ENCODE results near the gene MSANTD1.
"Not testable (repeated sequence)": the region's sequence is repeated elsewhere in the genome, so short reads cannot be mapped to it uniquely, and the experiment has no call there.

The MSANTD1 gene

DNA sequence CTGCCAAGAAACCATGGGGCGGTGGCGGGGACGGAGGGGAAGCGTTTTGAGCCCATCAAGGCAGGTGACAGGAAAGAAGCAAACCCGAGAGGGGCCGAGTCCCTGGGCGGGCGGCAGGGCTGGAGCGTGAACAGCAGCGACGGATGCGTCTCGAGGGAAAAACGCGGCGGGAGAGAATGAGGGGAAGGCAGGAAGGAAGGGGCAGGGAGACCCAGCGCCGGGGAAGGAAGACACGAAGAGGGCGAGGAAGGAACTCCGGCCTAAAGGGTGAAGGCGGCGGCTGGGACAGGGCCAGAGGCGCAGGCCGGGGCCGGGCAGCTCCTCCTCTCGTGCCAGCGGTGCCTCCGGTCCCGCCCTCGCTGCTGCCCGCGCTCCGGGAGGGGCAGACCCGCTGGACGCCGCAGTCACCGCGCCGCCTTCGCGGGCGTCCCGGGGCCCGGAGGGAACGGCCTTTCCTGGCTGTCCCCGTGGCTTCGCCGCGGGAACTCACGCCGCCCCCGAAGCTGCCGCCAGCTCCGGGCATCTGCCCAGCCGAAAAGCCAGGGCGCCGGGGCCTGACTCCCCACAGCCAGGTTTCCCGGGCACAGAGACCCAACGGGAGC, 43.1 kb downstream of the MSANTD1 start:
- no peak for DNase-seq

DNA sequence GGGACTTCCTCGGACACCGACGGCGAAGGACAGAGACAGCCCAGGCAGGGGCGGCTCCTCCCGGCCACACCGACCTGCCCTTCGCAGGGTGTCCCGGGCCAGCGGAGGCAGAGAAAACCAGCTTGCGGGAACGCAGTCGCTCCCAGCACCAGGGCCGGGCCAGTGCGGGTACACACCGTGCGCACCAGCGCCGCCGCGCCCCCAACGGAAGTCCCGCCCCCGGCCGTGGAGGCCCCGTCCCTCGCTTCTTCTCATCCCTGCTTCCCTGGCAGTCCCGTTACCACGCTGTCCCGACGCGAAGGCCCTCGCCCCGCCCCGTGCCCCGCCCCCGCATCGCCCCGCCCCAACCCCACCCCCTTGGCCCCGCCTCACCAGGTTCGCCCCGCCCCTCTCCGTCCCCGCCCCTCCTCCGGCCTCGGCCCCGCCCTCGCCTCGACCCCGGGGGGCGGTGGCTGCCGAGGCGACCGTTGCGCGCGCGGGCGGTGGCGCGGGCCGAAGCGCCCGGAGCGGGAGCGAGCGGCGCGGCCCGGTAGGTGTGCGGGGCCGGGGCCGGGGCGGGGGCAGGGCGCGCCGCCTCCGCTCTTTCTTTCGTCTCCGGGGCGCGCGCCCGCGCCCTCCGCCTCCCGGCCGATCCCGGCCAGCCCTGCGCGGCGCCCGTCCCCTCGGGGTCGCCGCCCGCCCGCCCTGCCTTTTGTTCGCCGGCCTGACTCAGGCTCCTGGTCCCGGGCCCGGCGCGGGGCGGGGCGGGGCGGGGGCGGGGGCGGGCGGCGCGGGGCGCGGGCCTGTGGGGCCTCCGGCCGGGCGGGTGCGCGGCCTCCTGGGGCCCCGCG, 43.8 kb downstream of the MSANTD1 start, which contains the start of gene RGS12:
Gene RGS12, plus strand, starts transcription at position 451 of the 830 bp plus-strand sequence. CDS start 23,150 bp downstream, outside the sequence.
- DNase-seq: peak; percentile 90

DNA sequence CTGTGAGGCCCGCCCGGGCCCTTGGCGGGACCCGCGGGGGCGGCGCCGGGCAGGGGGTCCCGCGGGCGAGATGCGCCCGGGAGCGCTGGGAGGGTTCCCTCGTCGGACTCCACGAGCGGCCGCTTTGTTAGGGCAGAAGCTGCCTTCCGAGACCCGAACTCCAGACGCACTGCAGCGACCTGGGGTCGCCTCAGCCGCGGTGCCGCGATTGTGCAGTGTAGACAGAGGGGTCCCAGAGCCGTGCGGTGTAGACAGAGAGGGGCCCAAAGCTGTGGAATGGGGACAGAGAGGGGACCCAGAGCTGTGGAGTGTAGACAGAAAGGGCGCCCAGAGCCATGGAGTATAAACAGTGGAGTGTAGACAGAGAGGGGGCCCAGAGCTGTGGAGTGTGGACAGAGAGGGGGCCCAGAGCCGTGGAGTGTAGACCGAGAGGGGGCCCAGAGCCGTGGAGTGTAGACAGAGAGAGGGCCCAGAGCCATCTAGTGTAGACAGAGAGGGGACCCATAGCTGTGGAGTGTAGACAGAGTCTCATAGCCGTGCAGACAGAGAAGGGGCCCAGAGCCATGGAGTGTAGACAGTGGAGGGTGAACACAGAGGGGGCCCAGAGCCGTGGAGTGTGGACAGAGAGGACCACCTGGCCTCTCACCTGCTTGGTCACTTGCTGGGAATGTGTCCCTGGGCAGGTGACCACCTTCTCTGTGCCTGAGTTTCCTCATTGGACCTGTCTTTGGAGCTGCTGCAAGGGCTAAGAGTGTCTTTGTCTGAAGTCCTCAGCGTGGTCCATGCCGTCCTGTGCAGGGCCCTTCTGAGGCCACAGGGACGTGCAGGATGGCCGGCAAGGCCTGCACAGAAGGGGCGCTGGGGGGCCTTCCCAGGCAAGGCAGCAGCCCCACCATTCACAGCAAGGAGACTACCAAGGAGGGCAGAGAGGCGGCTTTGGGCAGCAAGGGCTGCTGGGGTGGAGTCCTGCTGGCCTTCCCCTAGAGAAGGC, 44.7 kb downstream of the MSANTD1 start:
- no peak for DNase-seq

DNA sequence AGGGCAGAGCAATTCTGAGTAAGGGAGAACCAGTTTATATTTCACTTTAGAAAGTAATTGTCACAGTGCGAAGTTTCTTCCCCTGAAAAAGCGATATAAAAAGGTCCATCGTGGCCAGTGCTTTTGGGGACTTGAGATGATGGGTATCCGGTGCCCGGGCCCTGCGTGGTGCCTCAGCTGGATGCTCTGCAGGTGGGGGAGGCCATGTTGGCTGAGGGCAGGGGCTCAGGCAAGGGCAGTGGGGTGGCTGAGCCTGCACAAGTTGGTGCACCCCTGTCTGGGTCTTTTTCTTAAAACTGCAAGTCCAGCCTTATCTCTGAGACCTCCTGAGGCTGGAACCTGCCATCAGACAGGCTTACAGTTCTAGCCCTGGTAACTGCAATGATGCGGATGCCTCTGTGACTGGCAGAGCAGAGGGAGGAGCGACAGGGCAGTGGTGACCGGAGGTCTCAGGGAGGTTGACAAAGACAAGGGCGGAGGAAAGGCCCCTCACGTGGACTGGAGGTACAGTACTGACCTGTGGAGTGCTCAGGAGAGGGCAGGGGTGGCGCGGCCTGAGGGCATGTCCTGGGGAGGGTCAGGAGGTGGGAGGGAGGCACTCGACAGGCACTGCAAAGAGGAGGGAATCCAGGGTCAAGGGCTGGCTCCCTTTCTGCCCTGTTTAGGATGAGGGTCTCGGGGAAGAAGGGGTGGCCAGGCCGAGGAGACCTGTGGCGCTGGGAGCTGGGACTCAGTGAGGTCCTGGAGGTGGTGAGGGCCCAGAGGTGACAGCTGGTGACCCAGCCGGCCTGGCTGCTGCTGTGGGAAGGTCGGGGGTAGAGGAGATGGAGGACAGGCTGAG, 45.7 kb downstream of the MSANTD1 start:
- no peak for DNase-seq

DNA sequence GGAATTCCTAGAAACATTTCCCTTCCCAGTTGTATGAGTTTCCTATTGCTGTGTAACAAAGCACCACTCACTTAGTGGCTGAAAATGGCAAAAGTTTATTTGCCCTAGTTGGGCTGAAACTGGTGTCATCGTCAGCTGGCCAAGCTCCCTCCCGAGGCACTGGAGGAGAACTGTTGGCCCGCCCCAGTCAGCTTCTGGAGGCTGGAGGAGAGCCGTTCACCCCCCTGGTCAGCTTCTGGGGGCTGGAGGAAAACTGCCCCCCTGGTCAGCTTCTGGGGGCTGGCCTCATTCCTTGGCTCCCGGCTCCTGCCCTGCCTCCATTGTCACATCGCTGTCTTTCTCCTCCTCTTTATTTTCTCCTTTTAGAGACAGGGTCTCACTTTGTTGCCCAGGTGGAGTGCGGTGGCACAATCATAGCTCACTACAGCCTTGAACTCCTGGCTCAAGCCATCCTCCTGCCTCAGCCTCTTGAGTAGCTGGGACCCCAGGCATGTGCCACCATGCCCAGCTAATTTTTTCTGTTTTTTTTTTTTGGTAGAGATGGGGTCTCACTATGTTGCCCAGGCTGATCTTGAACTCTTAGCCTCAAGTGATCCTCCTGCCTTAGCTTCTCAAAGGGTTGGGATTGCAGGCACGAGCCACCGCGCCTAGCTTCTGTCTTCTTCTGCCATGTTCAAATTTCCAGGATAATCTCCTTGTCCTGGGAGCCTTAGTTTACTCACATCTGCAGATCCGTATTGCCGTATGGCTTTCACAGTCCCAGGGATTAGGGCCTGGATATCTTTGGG, 47.1 kb downstream of the MSANTD1 start:
- no peak for DNase-seq

DNA sequence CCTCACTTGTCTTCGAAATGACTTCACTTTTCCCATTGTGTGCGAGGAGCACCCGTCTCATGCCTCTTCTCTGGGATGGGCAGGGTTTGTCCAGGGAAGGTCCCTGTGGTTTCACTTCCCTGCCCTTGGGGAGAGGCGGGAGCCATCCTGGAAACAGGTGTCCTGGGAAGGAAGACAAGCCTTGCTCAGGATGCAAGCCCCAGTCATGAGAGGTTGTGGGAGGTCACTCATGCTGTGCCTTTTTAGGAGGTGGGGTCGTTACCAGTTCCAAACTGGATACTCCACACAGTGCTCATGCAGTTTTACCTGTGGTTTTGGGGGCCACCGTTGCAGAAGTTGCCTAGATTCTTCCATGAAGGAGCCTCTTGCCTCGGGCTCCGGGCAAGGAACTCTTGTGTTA, 47.7 kb downstream of the MSANTD1 start:
- no peak for DNase-seq

DNA sequence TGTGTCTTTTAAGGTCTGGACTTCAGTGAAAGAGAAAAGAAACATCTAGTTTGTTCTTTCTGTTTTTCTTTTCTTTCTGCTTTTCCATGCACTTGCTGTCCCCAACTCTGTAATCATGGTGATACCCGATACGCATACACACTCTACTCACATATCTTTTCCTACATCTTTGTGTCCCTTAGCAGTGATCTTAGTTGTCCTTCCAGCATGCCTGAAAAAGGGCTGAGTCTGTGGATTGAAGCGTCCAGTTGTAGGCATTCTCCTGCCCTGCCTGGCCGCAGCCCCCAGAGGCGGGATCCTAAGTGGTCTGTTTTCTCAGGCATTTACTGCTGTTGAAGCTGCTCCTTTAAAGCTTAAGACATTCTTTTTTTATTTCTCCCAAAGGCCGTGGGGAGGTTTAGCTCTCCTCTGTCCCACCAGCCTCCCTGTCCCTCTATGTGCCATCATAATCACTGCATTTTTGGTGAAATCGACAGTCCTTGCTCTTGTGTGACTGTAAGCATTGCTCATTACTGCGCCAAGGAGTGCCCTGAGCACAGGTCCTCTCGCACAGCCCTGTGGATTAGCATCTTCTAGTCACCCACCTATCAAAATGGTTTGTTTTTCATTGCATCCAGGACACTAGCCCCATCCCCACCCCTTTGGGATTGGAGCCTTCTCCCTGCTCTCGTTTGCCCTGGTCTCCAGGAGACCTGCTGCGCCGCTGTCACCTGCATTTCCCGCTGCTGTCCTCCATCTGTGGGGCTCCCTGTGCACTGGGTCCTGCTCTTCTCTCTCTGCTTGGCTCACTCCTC, 48.3 kb downstream of the MSANTD1 start:
- DNase-seq: no peak

DNA sequence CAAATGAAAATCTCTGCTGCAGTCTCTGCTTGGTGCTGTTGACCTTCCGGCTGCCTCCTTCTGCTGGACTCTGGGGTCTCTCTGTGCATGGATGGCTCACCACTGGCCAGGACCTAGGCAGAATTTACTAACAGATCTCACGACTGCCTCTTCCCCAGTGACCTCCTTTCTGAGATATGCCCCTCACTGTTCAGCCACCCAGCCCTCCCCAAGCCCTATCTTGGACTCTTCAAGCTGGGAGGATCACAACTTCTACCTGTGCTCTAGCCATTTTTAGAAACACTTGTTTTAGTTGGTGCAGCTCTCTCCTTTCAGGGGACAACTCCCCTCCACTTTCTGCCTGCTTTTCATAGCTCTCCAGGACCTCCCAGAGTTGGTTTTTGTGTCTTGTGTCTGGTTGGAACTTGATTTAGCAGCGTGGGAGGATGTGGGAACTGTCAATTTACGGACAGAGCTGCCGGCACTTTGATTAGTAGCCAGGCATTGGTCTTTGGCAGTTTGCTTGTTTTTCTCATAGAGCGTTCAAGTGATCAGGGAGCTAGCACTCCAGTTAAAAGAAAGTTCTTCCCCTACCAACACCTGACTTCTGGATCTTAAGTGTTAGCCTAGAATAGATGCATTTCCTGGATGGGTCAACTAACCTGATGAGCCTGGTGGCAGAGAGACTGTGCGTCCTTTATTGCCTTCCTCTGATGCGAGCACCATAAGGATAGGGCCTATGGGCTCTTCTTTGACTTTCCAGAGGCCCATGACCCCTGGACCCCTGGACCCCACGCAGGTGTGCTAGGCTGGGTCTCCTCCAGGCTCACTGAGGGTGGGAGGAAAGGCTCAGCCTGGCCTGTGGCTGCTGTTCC, 50.4 kb downstream of the MSANTD1 start:
- DNase-seq: no peak

DNA sequence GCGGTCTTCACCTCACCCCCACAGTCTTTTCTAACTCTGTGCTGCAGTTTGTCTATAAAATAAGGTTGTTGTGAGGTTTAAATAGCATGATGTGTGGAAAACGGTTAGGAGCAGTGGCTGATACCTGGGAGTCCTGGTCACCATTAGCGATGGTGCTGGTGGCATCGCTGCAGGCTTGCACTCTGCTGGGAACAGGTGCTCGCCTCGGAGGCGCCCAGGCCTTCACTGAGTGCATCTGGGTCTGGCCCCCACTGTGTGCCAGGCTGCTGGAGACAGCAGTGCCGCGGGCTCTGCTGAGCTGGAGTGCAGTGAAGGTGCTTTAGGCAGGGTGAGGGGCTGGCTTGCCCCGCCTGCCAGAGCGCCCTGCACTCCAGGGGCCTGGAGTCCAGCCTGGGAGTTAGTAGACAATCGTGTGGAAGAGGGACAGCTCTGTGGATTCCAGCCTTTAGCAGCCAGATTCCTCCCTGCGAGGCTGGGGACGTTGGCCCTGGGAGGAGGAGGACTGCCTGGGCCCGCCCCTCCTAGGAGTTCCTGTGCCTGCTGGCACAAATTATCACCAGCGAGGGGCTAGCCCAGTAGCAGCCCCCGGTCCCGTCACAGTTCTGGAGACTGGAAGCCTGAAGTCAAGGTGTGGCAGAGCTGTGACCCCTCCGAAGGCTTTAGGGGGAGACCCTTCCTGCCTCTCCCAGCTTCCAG, 51.2 kb downstream of the MSANTD1 start:
- DNase-seq: no peak

DNA sequence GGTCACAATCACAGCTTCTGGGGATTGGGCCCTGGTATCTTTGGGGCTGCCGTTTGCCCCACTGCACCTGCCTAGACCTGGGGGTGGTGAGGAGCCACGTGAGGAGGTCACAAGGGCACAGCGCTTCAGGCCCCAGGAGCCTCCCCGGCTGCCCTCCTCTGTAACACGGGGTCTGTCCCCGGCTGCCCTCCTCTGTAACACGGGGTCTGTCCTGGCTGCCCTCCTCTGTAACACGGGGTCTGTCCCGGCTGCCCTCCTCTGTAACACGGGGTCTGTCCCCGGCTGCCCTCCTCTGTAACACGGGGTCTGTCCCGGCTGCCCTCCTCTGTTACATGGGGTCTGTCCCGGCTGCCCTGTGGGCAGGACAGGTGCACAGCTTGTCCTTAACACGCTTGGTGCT, 51.9 kb downstream of the MSANTD1 start:
- DNase-seq: not testable (repeated sequence)

DNA sequence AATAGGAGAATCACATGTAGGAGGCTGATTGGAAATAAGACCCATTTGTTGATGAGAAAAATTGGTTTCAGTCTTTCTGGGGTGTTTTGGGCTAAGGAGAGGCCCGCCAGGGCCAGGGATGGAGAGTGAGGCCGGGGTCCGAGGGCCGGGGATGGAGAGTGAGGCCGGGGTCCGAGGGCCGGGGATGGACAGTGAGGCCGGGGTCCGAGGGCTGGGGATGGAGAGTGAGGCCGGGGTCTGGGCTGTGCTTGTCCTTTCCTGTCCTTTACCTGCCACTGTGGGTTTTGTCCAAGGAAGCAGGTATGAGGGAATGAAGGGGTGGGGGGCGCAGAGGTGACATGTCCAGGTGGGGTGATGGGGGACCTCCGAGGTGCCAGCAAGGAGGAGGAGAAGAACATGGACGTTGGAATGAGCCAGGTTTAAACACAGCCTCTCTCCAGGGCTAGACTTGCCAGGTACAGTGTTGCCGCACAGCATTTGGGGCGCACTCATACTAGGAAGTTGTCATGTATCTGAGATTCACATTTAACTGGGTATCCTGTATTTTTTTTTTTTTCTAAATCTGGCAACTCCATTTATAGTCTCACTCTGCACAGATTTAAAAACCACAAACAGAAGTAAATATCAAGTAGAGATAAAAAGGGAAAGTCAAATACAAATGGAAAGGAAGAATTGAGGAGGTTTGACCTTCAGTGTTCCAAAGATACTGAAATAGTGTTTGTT, 52.7 kb downstream of the MSANTD1 start:
- no peak for DNase-seq

DNA sequence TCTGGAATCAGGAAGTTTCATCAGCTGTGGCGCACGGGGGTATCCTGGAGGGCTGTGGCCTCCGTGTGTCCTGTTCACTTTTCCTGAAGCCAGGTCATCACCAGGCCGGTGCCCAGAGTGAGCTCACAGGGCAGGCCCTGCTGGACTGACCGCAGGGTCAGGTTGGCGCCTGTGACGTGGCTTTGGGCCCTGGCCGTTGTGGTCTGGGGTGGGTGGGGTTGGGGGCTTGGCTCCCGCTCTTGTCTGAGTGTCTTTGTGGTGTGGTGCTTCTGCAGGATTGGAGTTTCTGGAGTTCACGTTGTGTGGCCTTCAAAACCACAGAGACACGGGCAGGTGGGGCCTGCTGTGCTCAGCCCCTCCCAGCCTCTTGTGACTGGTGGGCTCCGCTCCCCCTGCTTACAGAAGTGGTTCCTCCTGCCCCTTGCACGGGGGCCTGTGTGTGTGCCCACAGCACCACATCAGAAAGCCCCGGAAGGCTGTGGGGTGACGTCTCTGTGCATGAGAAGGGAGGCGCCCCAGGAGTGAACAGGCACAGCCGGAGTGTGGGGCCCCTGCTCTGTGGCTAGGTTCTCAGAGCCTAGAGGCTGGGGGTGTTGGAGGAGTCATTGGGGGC, 53.3 kb downstream of the MSANTD1 start:
- peak; percentile 7 for DNase-seq

DNA sequence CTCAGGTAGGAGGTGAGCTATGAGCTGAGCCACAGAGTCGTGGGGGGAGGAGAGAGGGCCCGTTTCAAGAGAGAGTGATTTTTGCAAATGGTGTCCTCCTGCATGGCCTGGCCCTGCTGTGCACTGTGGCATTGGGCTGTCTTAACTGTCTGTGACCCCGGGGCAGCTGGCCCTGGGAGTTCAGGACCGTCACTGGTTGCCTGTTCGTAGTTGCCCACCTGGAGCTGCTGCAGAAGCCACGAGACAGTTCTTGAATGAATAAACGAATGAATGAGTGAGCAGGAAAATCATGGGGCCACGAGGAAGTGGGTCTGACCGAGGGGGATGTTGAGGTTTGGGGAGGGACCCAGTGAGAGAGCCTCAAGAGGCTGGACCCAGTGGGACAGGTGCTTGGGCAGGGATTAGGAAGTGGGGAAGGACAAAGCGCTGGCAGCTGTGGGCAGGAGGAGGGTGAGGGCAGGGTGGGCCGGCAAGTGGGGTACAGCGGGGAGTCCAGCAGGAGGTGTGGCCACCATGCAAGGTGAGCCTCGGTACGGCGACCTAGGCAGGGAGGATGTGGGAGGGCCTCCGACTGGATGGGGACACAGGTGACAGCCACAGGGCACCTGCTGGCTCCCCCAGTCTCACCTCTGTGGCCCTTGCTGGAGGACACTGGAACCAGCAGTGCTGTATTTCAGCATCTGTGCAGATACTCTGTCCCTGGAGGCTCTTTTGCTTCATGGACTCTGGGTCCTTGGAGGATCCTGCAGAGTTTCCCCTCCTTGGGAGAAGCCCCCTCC, 54.0 kb downstream of the MSANTD1 start:
- DNase-seq: no peak

DNA sequence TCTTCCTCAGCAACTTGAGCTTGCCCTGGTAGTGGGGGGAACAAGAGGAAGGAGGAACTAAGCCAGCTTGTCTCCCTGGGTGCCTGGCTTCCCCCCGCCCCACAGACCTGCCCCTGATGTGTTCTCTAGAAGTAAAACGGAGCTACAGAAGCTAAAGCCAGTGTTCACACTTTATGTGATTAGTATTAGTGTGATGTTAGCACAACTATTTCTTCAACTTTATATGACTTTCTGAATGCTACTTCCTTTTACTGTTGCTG, 54.5 kb downstream of the MSANTD1 start:
- DNase-seq: no peak

DNA sequence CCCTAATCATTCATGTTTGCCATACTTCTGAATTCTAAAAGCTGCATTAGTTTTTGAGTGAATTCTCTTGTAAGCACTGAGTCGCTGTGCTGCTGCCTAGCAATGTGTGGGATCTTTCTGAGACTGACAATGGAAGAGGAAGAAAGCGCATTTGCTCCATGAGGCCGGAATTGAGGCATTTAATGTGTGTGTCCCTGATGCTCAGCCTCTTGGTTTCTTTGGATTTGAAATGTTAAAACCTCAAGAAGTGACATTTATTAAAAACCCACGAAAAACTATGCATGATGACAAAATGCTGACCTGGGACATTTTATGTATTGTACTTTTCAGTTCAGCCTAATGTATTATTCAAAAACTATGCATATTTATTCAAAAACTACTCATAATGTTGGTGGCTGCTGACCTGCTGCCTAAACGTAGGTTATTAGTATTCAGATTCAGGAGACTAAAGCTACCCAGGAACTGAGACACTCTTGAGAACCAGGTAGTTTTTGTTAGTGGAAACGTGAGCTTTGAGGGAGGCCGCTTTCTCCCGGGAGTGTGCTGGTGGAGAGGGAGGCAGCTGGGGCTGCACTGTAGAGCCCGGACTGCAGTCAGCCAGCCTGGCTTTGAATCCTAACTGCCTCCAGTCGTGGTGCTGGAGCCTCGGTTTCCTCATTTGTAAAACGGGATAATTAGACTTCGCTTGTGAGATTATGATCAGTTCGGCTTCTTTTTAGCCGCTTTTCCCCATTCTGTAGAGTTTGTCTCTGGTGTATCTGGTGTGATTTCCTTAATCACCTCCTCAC, 55.2 kb downstream of the MSANTD1 start:
- peak; percentile 4 for DNase-seq

DNA sequence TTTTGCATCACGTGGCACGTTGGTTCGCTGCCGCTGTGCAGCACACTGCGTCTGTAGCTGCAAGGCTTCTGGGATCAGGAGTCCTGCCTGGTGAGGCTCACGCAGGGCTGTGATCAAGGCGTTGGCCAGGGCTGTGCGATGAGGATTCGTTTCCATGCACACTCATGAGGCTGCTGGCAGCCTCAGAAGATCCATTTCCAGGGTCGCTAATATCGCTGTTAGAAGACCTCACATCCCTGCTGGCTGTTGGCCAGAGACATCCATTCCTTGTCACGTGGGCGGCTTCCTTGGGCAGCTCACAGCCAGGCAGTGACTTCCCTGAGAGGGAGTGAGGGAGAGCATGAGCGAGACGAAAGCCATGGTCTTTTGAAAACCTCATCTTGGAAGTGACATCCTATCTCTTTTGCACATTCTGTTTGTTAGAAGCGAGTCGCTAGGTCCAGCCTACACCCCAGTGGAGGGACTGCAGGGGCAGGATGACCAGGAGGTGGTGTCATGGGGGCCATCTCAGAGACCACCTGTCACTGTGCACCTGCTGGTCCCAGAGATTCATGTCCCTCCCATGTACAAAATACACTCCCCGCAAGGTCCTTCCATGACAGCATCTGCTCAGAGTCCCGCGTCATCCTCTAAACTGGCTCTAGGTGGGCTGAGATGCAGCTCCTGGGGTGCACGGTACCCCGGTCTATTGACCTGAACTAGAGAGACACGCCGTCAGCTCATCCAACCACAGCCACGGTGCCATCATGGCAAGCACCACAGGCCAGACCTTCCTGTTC, 56.1 kb downstream of the MSANTD1 start:
- no peak for DNase-seq
